ENCODE measurements around the gene STAG1.
"Not testable (repeated sequence)": the region's sequence is repeated elsewhere in the genome, so short reads cannot be mapped to it uniquely, and the experiment has no call there.

Gene STAG1

GRCh38 chr3:136346486-136346885 is 405.7 kb downstream of the STAG1 start:
- no peak for TF ChIP-seq CTCF (IDR thresholded peaks at IDR 0.05; ENCODE audit: low read depth, low read length)
- TF ChIP-seq EZH2phosphoT487 (IDR thresholded peaks at IDR 0.05; ENCODE audit: low read depth) = no peak
- H3K36me3 ChIP-seq (replicated peaks; ENCODE audit: low read depth, low read length) = peaks cover 10% of the 10 kb centered on the region
- H3K27me3 ChIP-seq (ENCODE audit: low read depth, low read length) = no peaks in the 10 kb centered on the region

GRCh38 chr3:136343873-136344555 is 408.2 kb downstream of the STAG1 start:
- Histone ChIP-seq H3K27me3 (ENCODE audit: low read depth, low read length) (no peaks in the 10 kb centered on the region), H3K27ac (ENCODE audit: low read length) (no peak overlapping the region), H2AFZ (ENCODE audit: low read depth, low read length) (no peak overlapping the region), H3K36me3 (replicated peaks; ENCODE audit: low read depth, low read length) (peaks cover 18% of the 10 kb centered on the region), H3K9me3 (ENCODE audit: insufficient read depth, low read length) (no peaks in the 10 kb centered on the region), H3K9ac (ENCODE audit: low read length) (no peak overlapping the region), H4K20me1 (ENCODE audit: insufficient read depth, low read length) (no peaks in the 10 kb centered on the region), H3K4me1 (ENCODE audit: low read length) (peaks cover 13% of the 10 kb centered on the region), H3K4me2 (ENCODE audit: low read length) (no peak overlapping the region), H3K79me2 (ENCODE audit: low read length) (no peaks in the 10 kb centered on the region), H3K4me3 (ENCODE audit: low read length) (no peak overlapping the region)
- TF ChIP-seq CTCF (IDR thresholded peaks at IDR 0.05; ENCODE audit: low read depth, low read length) (no peak), EZH2phosphoT487 (IDR thresholded peaks at IDR 0.05; ENCODE audit: low read depth) (no peak)

More at GRCh38 chr3:136346486-136346885, 405.7 kb downstream of the STAG1 start:
- Histone ChIP-seq H2AFZ (ENCODE audit: low read depth, low read length) (no peak overlapping the region), H3K27ac (ENCODE audit: low read length) (no peak overlapping the region), H3K4me3 (ENCODE audit: low read length) (no peak overlapping the region), H3K79me2 (ENCODE audit: low read length) (no peaks in the 10 kb centered on the region), H3K9me3 (ENCODE audit: insufficient read depth, low read length) (no peaks in the 10 kb centered on the region), H3K4me1 (ENCODE audit: low read length) (peaks cover 13% of the 10 kb centered on the region), H4K20me1 (ENCODE audit: insufficient read depth, low read length) (no peaks in the 10 kb centered on the region), H3K4me2 (ENCODE audit: low read length) (no peak overlapping the region), H3K9ac (ENCODE audit: low read length) (no peak overlapping the region)

GRCh38 chr3:136343446-136343845 is 408.7 kb downstream of the STAG1 start:
- Histone ChIP-seq H4K20me1 (ENCODE audit: insufficient read depth, low read length) (no peaks in the 10 kb centered on the region), H3K79me2 (ENCODE audit: low read length) (no peaks in the 10 kb centered on the region), H3K9me3 (ENCODE audit: insufficient read depth, low read length) (no peaks in the 10 kb centered on the region), H3K27ac (ENCODE audit: low read length) (no peak overlapping the region), H3K9ac (ENCODE audit: low read length) (no peak overlapping the region), H3K4me1 (ENCODE audit: low read length) (peaks cover 13% of the 10 kb centered on the region), H2AFZ (ENCODE audit: low read depth, low read length) (no peak overlapping the region), H3K27me3 (ENCODE audit: low read depth, low read length) (no peaks in the 10 kb centered on the region), H3K4me3 (ENCODE audit: low read length) (no peak overlapping the region), H3K4me2 (ENCODE audit: low read length) (no peak overlapping the region), H3K36me3 (replicated peaks; ENCODE audit: low read depth, low read length) (peaks cover 14% of the 10 kb centered on the region)
- no peak for TF ChIP-seq CTCF (IDR thresholded peaks at IDR 0.05; ENCODE audit: low read depth, low read length)

- Histone ChIP-seq H3K36me3 (replicated peaks; ENCODE audit: low read depth, low read length) (peaks cover 28% of the 10 kb centered on the region), H4K20me1 (ENCODE audit: insufficient read depth, low read length) (no peaks in the 10 kb centered on the region), H3K27me3 (ENCODE audit: low read depth, low read length) (no peaks in the 10 kb centered on the region), H3K4me2 (ENCODE audit: low read length) (no peak overlapping the region), H3K9me3 (ENCODE audit: insufficient read depth, low read length) (no peaks in the 10 kb centered on the region), H3K4me3 (ENCODE audit: low read length) (no peak overlapping the region), H2AFZ (ENCODE audit: low read depth, low read length) (no peak overlapping the region), H3K79me2 (ENCODE audit: low read length) (no peaks in the 10 kb centered on the region), H3K4me1 (ENCODE audit: low read length) (no peaks in the 10 kb centered on the region), H3K9ac (ENCODE audit: low read length) (no peak overlapping the region), H3K27ac (ENCODE audit: low read length) (no peak overlapping the region)
- TF ChIP-seq EZH2phosphoT487 (IDR thresholded peaks at IDR 0.05; ENCODE audit: low read depth) = no peak
- TF ChIP-seq CTCF (IDR thresholded peaks at IDR 0.05; ENCODE audit: low read depth, low read length) = no peak
Measured at GRCh38 chr3:136336329-136337100, 415.7 kb downstream of the STAG1 start.

GRCh38 chr3:136334726-136335125 is 417.5 kb downstream of the STAG1 start:
- not testable (repeated sequence) for H3K9ac ChIP-seq (ENCODE audit: low read length); H3K79me2 ChIP-seq (ENCODE audit: low read length); H4K20me1 ChIP-seq (ENCODE audit: insufficient read depth, low read length); H3K4me1 ChIP-seq (ENCODE audit: low read length); H3K9me3 ChIP-seq (ENCODE audit: insufficient read depth, low read length); H3K4me2 ChIP-seq (ENCODE audit: low read length); H3K27ac ChIP-seq (ENCODE audit: low read length); H2AFZ ChIP-seq (ENCODE audit: low read depth, low read length); H3K4me3 ChIP-seq (ENCODE audit: low read length); H3K27me3 ChIP-seq (ENCODE audit: low read depth, low read length)
- peaks cover 24% of the 10 kb centered on the region for H3K36me3 ChIP-seq (replicated peaks; ENCODE audit: low read depth, low read length)

Measured in OCI-LY3 (cell line).